IPS-NIHi7 (cell line): ENCODE measurements around the gene LRRC26.
A peak's percentile ranks its signal among the peaks of the same experiment; 100 is the strongest.

Experiments
- DNase-seq: peaks from one replicate; pipeline ENCODE4 v3.0.0; 2012; ENCODE audit warnings: mixed read lengths; ENCODE audit errors: extremely low spot score

The LRRC26 gene

GRCh38 chr9:137169896-137170358, at the start of gene LRRC26:
Gene LRRC26, minus strand, starts transcription at chr9:137170051. Its CDS starts 108 bp downstream, at chr9:137169943.
- DNase-seq = peak; percentile 23

GRCh38 chr9:137218754-137219271, 49.0 kb upstream of the LRRC26 start:
- peak; percentile 41 for DNase-seq

DNA sequence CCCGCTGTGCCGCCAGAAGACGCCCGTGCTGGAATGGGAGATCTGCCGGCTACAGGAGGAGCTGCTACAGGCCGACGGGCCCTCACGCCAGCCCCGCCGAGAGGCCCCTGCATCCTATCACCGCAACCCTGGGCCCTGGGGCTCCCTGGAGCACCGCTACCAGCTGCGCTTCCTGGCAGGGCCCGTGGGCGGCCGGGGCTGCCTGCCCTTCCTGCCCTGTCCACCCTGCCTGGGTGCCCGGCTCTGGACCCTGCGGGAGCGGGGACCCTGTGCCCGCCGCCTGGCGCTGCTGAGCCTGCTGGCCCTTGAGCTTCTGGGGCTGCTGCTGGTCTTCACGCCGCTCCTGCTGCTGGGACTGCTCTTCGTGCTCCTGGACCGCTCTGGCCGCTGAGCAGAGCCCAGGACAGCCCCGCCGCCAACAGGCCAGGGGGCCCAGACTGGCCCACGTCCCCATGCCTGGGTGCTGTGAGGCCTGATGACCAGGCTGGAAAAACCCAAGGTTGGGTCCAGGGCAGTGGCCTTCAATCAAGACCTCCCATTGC, 48.4 kb upstream of the LRRC26 start:
- DNase-seq = no peak

GRCh38 chr9:137217276-137218211, 47.7 kb upstream of the LRRC26 start:
- peak; percentile 88 for DNase-seq

DNA sequence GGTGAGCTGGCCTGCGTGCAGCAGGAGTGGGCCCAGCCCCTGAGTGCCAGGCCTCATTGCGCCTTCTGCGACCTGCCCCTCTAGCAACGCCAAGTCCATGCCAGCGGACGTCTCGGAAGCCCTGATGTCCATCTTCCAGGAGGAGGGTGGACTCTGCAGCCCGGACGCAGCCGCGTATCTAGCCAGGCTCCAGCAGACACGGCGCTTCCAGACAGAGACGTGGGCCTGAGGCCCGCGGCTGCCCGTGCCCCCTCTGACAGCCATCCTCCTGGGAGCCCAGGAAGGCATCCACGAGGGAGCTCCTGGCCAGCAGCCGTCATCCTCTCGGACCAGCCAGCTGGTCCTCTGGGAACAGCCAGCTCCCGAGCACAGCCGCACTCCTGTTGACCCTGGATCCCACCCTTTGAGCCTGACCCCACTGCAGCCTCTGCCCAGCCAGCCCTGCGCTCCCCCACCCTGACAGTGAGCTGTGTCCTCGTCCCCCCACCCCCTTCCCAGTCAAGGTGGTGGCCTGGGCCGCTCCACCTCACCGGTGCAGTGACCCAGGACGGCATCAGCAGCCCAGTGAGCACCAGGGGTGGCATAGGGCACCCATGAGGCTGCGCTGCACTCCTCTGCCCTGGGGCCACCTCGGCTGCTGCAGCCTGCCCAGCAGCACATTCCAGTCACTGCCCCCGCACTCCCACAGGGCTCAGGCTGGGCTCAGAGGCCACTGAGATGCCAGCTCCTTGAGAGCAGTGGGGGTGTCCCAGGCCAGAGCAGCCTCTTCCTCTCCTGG, 46.5 kb upstream of the LRRC26 start:
- no peak for DNase-seq

DNA sequence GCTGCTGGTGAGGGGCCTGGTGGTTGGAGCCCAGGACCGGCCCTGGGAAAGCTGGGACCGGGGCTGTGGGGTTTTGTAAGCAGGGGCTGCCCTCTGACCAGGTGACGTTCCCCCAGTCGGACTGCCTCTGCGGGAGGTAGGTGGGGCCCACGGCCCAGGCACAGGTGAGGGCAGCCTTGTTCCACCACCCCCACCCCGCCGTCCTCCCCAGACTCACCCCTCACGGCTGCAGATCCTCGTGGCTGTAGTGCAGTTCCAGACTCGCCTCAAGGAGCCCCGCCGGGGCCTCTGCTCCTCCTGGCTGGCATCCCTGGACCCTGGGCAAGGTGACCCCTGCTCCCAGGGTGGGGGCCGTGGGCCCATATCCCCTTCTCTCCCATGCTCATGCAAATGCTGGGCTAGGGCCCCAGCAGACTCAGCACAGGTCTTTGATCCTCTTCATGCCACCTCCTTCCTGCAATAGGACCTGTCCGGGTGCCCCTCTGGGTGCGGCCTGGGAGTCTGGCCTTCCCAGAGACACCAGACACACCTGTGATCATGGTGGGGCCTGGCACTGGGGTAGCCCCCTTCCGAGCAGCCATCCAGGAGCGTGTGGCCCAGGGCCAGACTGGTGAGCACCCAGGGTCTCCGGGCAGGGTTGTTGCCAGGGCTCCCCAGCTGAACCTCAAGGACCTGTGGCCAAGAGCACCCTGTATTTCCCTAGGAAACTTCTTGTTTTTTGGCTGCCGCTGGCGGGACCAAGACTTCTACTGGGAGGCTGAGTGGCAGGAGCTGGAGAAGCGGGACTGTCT, 45.5 kb upstream of the LRRC26 start:
- DNase-seq = no peak

DNA sequence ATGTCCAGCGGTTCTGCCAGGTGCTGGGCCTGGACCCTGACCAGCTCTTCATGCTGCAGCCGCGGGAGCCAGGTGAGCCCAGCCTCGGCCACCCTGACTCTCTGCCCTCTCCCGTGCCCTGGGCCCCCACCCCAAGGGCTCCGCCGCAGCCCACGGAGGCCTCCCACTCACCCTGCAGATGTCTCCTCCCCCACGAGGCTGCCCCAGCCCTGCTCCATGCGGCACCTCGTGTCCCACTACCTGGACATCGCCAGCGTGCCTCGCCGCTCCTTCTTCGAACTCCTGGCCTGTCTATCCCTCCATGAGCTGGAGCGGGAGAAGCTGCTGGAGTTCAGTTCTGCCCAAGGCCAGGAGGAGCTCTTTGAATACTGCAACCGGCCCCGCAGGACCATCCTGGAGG, 44.8 kb upstream of the LRRC26 start:
- no peak for DNase-seq

GRCh38 chr9:137213160-137214060, 43.6 kb upstream of the LRRC26 start:
- DNase-seq = no peak

DNA sequence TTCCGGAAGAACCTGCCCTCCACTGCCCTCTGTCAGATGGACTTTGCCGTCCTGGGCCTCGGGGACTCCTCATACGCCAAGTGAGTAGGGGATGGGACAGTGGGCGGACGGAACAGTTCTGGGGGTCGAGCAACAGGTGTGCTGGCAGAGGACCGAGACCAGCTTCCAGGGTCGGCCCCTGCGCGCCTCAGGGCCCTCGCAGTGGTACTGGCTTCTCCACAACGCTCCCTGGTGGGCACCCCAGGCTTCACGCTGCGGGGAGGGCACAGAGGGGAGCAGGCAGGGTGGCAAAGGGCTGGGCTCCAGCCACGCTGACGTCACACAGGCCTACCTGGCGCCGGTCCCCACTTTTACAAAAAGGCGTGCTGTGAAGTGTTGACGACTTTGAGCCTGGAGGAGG, 42.7 kb upstream of the LRRC26 start:
- no peak for DNase-seq

DNA sequence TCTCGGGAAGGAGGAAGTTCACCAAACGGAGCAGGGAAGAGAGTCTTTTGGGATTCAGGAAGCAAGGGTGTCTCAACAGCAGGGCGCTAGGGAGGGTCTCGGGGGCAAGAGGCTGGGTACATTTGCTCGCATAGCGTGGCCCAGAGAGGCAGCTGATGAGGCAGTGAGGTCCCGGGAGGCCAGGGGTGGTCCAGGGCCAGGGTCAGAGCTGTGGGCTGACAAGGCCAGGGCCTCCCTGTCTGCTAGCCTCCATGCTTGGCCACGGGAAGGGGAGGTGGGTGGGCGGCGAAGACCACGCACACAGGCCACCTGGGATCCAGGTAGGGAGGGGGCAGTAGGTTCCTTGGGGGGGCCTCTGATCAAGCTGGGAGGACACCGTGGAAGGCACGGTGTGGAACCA, 41.7 kb upstream of the LRRC26 start:
- DNase-seq = no peak

- no peak for DNase-seq
Observed at GRCh38 chr9:137206602-137207001, 36.8 kb upstream of the LRRC26 start.

DNA sequence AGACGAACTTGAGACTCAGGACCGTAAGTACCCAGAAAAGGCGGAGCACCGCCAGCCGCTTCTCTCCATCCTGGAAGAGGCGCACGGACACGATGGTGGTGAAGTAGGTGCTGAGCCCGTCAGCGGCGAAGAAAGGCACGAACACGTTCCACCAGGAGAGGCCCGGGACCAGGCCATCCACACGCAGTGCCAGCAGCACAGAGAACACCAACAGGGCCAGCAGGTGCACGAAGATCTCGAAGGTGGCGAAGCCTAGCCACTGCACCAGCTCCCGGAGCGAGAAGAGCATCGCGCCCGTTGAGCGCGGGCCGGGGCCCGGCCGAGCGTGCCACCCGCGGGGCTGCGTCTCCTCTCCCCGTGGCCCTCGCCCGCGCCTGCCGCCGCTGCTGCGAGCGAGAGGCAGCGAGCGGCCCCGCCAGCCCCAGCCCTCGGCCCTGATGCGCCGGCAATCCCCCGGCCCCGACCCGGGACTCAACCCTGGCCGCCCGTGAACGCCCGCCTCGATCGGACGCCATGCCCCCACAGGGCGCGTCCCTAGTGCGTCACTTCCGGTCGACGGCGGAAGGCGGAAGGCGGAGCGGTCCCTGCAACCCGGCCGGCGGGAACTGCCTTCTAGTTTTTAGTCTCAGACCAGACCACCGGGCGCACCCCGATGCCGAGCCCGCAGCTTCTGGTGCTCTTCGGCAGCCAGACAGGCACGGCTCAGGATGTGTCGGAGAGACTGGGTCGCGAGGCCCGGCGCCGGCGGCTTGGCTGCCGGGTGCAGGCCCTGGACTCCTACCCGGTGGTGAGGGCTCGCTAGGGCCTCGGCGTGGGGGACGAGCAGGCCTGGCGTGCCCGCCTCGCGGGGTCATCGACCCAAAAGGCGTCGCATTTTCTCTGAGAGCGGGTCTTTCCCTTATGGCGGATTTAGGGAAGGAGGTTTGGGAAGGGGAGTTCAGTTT, 35.5 kb upstream of the LRRC26 start, which contains the start of the genes NDOR1 and TMEM203:
Gene NDOR1 (plus strand): TSS at position 575 of the 944 bp plus-strand sequence. CDS start 78 bp downstream, at position 653.
Gene TMEM203 (minus strand): TSS at position 523 of the 944 bp plus-strand sequence. CDS start 234 bp downstream, at position 289.
- peak; percentile 92 for DNase-seq

GRCh38 chr9:137204731-137205125, 34.9 kb upstream of the LRRC26 start:
- no peak for DNase-seq

- DNase-seq = no peak
Observed at GRCh38 chr9:137202966-137203365, 33.1 kb upstream of the LRRC26 start.

DNA sequence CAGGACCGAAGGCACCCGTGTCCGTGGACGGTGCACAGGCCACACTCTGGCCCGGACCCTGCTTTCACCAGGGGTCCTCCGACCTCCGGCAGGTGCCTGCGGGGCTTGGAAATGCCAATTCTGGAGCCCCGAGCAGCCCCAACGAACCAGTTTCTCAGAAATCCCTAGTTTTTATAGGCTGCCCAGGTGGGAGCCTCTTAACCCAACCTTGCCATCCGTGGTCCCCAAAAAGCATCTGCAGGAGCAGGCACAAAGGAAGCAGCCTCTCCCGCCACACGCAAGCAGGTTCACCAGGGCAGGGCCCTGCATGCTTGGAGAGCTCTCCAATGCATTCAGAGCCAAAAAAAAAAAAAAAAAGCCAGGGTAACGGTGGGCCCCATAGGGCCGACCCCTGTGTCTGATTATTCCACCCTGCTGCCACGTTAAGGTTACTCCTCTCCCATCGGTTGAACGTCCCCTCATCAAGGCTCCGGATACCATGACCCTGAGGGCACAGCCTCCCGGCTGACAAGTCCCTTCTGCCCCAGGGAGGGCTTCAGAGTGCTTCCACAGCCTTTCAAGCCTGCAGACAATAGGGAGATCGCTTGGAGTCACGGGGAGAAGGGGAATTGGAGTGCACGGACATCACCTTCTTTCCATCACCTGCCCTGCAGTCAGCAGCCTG, 31.5 kb upstream of the LRRC26 start:
- no peak for DNase-seq

DNA sequence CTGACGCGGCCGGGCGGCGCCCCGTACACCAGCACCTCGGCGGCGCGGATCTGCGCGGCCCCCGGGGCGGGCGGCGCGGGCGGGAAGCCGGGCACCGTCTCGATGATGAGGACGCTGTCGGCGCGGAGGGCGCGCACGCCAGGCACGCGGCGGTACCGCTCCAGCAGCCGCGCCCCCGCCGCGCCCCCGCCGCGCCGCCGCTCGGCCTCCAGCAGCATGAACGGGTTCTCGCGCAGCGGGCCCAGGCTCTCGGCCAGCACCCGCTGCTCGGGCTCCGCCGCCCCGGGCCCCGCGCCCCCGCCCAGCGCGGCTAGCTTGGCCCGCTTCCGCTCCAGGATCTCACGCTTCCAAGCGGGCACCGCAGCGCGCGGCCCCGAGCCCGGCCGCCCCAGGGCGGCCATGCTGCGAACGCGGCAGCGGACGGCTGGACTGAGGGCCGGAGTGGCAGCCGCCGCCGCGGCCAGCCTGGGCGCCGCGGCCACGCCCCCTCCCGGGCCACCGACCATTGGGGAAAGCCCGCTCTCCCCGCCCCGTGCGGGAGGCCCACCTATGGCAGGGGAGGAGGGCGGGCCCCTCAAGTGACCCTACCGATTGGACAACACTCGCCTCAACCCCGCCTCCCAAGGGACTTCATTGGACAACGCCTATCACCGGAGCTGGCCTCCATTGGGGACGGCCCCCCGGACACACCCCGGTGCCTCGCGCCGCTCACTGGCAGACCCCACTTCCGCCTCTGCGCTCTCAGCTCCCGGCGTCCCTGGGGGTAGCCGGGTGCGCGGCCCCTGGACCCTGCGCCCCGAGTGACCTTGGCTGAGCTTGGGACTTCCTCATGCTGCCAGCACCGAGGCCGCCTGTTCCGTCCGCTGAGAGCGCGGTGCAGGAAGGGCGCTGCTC, 30.7 kb upstream of the LRRC26 start, which contains the start of gene TPRN:
Gene TPRN (minus strand): TSS at position 431 of the 894 bp plus-strand sequence. CDS start 30 bp downstream, at position 401.
- peak; percentile 100 for DNase-seq
